Measurements from ENCODE around the gene LIMCH1. TPM values are rescaled to one million over a fixed set of nuclear protein-coding genes. Genes with fewer than 3 reads are reported as not detected.

The LIMCH1 gene
- total and polyA plus RNA-seq, 2 of the 8 experiments (the other 6 are each of a cell fraction or from before 2014, with no cell fraction given) = 2.7 to 3.0 TPM

GRCh38 chr4:41640906-41641305 lies 102.9 kb downstream of the LIMCH1 start:
- Histone ChIP-seq H3K79me1 (ENCODE audit: low read depth, low read length) (no peaks in the 10 kb centered on the region), H4K8ac (ENCODE audit: extremely low read depth, insufficient read depth, low read length) (no peak overlapping the region), H3K4me2 (ENCODE audit: insufficient read depth in 1 of 2, low read depth in 2 of 2, low read length in 2 of 2) (no peak overlapping the region), H4K5ac (ENCODE audit: insufficient read length, low read depth, low read length) (no peak overlapping the region), H2BK12ac (ENCODE audit: low read depth, low read length) (no peak overlapping the region), H3K23me2 (ENCODE audit: low read depth, low read length) (no peaks in the 10 kb centered on the region), H3K18ac (ENCODE audit: extremely low read depth, low read length) (no peak overlapping the region), H4K91ac (replicated peaks; ENCODE audit: insufficient read length, low read length) (no peak overlapping the region), H2BK20ac (ENCODE audit: low read length) (no peak overlapping the region), H3K9ac (replicated peaks in 1 of 4; ENCODE audit: extremely low read depth in 1 of 4, low read depth in 3 of 4, low read length in 3 of 4) (no peak overlapping the region), H2AFZ (ENCODE audit: low read length) (no peak overlapping the region), H3K79me2 (ENCODE audit: control insufficient read depth in 1 of 2, insufficient read depth in 2 of 2, low read length in 2 of 2) (no peaks in the 10 kb centered on the region), H3K14ac (ENCODE audit: insufficient read length) (no peak overlapping the region), H3K56ac (replicated peaks; ENCODE audit: insufficient read length, low read depth, low read length) (no peak overlapping the region), H2BK120ac (replicated peaks; ENCODE audit: low read depth, low read length) (no peak overlapping the region), H3K9me3 (ENCODE audit: insufficient read depth in 2 of 2, low read depth in 1 of 2, low read length in 1 of 2) (no peaks in the 10 kb centered on the region), H3K4ac (replicated peaks; ENCODE audit: insufficient read length, low read depth, low read length) (no peak overlapping the region), H2BK5ac (ENCODE audit: low read depth, low read length) (no peak overlapping the region), H3K36me3 (ENCODE audit: control insufficient read depth in 2 of 4, insufficient read depth in 4 of 4, low read length in 3 of 4) (no peaks in the 10 kb centered on the region), H3K23ac (ENCODE audit: insufficient read length) (no peak overlapping the region), H4K20me1 (replicated peaks in 1 of 2; ENCODE audit: control insufficient read depth in 1 of 2, insufficient read depth in 2 of 2, low read length in 2 of 2) (no peaks in the 10 kb centered on the region), H3K27me3 (replicated peaks in 1 of 4; ENCODE audit: control insufficient read depth in 3 of 4, extremely low read depth in 1 of 4, insufficient read depth in 3 of 4, low read length in 3 of 4) (peaks cover 0 to 8% (median 4%) of the 10 kb centered on the region in 4 experiments; a peak in 3 of 7 replicates), H2AK5ac (ENCODE audit: low read depth, low read length) (no peak overlapping the region), H2BK15ac (ENCODE audit: low read length) (no peak overlapping the region), H3K4me1 (replicated peaks in 1 of 4; ENCODE audit: control insufficient read depth in 3 of 4, insufficient read depth in 4 of 4, low read length in 3 of 4) (peaks cover 3 to 8% (median 5%) of the 10 kb centered on the region in 4 experiments; a peak in 5 of 7 replicates), H3K4me3 (ENCODE audit: extremely low read depth in 1 of 4, insufficient read depth in 2 of 4, low read depth in 3 of 4, low read length in 4 of 4) (no peak overlapping the region), H3K27ac (ENCODE audit: low read depth, low read length) (no peak overlapping the region)
- TF ChIP-seq MAFK (IDR thresholded peaks at IDR 0.05; ENCODE audit: low read depth, low read length) (no peak), POLR2AphosphoS5 (IDR thresholded peaks at IDR 0.05; ENCODE audit: low read depth, low read length) (no peak), SUZ12 (IDR thresholded peaks at IDR 0.05; ENCODE audit: low read length) (no peak), CTCF (IDR thresholded peaks at IDR 0.05; ENCODE audit: control extremely low read depth in 1 of 3, insufficient read depth in 1 of 3, low read depth in 1 of 3, low read length in 3 of 3) (no peak), MAX (IDR thresholded peaks at IDR 0.05) (no peak), KDM1A (IDR thresholded peaks at IDR 0.05; ENCODE audit: borderline replicate concordance, low read length) (no peak)
- FAIRE-seq (no peak), DNase-seq (ENCODE audit: low read depth in 1 of 2, low spot score in 2 of 2) (no peak)
- CTCF ChIA-PET (ENCODE audit: partially characterized antibody) = no interaction called here
- 80% methylated on average over 6 of the region's 6 CpGs; no CpG with 5 or more reads in 1 of the 2 experiments for WGBS, 2 experiments (ENCODE audit: extremely low coverage in 1 of 2, insufficient coverage in 1 of 2, insufficient read length in 1 of 2, insufficient replicate concordance in 2 of 2, low coverage in 1 of 2, low lambda C conversion rate in 2 of 2, missing lambda C conversion rate in 1 of 2)
- POLR2A ChIA-PET (ENCODE audit: partially characterized antibody) = no interaction called here
